ENCODE results near the gene TXNDC12.
A peak's percentile ranks its signal among the peaks of the same experiment; 100 is the strongest.

TXNDC12 gene

DNA sequence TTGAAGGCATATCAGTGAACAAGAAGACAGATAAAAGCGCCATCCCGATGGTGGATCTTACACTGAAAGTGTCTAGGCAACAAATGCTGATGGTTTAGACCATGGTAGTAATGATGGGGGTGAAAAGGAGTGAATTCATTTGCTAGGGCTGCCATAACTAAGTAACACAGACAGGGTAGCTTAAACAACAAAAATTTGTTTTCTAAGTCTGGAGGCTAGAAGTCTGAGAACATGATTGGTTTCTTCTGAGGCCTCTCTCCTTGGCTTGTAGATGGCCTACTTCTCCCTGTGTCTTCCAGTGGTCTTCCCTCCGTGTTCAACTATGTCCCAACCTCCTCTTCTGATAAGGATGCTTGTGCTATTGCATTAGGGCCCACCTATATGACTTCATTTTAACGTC, 51.1 kb downstream of the TXNDC12 start:
- TF ChIP-seq HDGF (IDR thresholded peaks at IDR 0.05; ENCODE audit: borderline replicate concordance): no peak
- TF ChIP-seq SUZ12 (IDR thresholded peaks at IDR 0.05): no peak
- TF ChIP-seq ZNF384 (IDR thresholded peaks at IDR 0.05): no peak
- no peak for TF ChIP-seq FOXK2 (IDR thresholded peaks at IDR 0.05)
- no peak for TF ChIP-seq FOXA1 (IDR thresholded peaks at IDR 0.05)
- TF ChIP-seq NFRKB (IDR thresholded peaks at IDR 0.05): no peak
- no peak for TF ChIP-seq ELF4 (IDR thresholded peaks at IDR 0.05)
- no peak for TF ChIP-seq SP1 (IDR thresholded peaks at IDR 0.05)
- no peak for TF ChIP-seq BHLHE40 (IDR thresholded peaks at IDR 0.05; ENCODE audit: borderline replicate concordance)
- TF ChIP-seq LEF1 (IDR thresholded peaks at IDR 0.05; ENCODE audit: borderline replicate concordance): no peak
- CTCF ChIA-PET: interaction anchor here (0.7 kb wide), 1 partner anchor 382 kb away, joined by 3 read pairs; no protein-coding TSS in a partner anchor
- POLR2A ChIA-PET: no interaction called here
- DNase-seq (ENCODE audit: extremely low spot score): no peak

DNA sequence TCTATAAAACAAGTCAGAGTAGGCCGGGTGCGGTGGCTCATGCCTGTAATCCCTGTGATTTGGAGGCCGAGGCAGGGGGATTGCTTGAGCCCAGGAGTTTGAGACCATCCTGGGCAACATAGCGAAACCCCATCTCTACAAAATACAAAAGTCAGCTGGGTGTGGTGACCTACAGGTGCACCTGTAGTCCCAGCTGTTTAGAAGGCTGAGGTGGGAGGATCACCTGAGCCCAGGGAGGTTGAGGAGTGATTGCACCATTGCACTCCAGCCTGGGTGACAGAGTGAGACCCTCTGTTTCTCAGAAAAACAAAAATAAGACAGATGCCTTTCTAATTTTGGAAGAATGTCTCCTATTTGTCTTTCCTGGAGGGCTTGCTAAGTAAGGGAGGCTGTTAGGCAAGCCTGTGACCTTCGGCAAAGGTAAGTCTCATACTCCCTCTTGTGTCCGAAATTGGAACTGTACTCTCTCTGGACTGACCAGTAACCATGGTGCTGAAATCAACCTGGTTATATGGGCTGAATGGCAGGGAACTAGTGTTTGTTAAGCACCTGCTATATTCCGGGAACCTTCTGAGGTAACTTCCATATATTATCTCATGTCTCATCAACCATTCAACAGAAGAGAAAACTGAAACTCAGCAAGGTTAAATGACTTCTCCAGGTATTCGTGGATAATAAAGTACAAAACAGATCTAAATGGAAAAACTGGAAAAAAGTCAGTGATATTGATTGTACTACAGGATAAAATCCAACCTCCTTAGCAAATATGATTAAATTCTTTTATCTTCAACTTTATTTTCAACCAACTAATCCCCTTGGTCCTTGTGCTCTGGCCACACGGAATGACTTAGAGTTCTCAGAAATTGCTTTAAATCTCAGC, 52.7 kb downstream of the TXNDC12 start:
- peak; percentile 83 for DNase-seq (ENCODE audit: extremely low spot score)
- CTCF ChIA-PET: interaction anchor here (1.0 kb wide), 1 partner anchor 105 kb away, joined by 6 read pairs; no protein-coding TSS in a partner anchor
- POLR2A ChIA-PET: no interaction called here
- no peak for TF ChIP-seq FOXA1 (IDR thresholded peaks at IDR 0.05)
- no peak for TF ChIP-seq NFRKB (IDR thresholded peaks at IDR 0.05)
- TF ChIP-seq CTBP1 (IDR thresholded peaks at IDR 0.05; ENCODE audit: borderline replicate concordance): no peak
- TF ChIP-seq SUZ12 (IDR thresholded peaks at IDR 0.05): no peak
- TF ChIP-seq, protein P1, sequence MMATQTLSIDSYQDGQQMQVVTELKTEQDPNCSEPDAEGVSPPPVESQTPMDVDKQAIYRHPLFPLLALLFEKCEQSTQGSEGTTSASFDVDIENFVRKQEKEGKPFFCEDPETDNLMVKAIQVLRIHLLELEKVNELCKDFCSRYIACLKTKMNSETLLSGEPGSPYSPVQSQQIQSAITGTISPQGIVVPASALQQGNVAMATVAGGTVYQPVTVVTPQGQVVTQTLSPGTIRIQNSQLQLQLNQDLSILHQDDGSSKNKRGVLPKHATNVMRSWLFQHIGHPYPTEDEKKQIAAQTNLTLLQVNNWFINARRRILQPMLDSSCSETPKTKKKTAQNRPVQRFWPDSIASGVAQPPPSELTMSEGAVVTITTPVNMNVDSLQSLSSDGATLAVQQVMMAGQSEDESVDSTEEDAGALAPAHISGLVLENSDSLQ (IDR thresholded peaks at IDR 0.05): no peak
- no peak for TF ChIP-seq HDGF (IDR thresholded peaks at IDR 0.05; ENCODE audit: borderline replicate concordance)
- no peak for TF ChIP-seq SP1 (IDR thresholded peaks at IDR 0.05)
- TF ChIP-seq L3MBTL2 (conservative IDR thresholded peaks at IDR 0.05): no peak
- TF ChIP-seq BHLHE40 (IDR thresholded peaks at IDR 0.05; ENCODE audit: borderline replicate concordance): no peak
- no peak for TF ChIP-seq ELF4 (IDR thresholded peaks at IDR 0.05)
- no peak for TF ChIP-seq ZNF384 (IDR thresholded peaks at IDR 0.05)
- no peak for TF ChIP-seq FOXK2 (IDR thresholded peaks at IDR 0.05)
- TF ChIP-seq LEF1 (IDR thresholded peaks at IDR 0.05; ENCODE audit: borderline replicate concordance): no peak

DNA sequence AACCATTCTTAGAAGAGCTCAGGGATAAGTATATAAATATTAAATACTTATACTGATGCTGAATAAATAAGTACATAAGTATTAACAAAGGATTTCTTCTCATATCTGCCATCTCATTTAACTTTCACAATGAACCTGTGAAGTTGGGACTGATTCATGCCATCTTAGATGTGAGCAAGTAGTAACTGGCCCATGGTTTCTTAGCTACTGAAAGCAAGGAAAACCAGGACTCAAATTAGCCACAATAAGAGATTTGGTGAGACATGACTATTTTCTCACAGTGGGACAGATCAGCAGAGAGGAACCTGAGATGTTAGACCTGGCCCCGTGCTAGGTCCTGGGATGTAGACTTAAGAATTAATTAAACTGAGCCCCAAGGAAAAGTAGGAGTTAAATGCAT, 56.3 kb downstream of the TXNDC12 start:
- TF ChIP-seq FOXK2 (IDR thresholded peaks at IDR 0.05): no peak
- TF ChIP-seq SP1 (IDR thresholded peaks at IDR 0.05): no peak
- TF ChIP-seq LEF1 (IDR thresholded peaks at IDR 0.05; ENCODE audit: borderline replicate concordance): no peak
- TF ChIP-seq, protein P1 (IDR thresholded peaks at IDR 0.05): no peak
- no peak for TF ChIP-seq ARNT (IDR thresholded peaks at IDR 0.05)
- no peak for TF ChIP-seq L3MBTL2 (conservative IDR thresholded peaks at IDR 0.05)
- TF ChIP-seq TARDBP (IDR thresholded peaks at IDR 0.05): no peak
- no peak for TF ChIP-seq CTBP1 (IDR thresholded peaks at IDR 0.05; ENCODE audit: borderline replicate concordance)
- no peak for TF ChIP-seq ZNF384 (IDR thresholded peaks at IDR 0.05)
- TF ChIP-seq NFRKB (IDR thresholded peaks at IDR 0.05): no peak
- no peak for TF ChIP-seq SUZ12 (IDR thresholded peaks at IDR 0.05)
- no peak for TF ChIP-seq ELF4 (IDR thresholded peaks at IDR 0.05)
- TF ChIP-seq FOXA1 (IDR thresholded peaks at IDR 0.05): no peak
- no peak for TF ChIP-seq FOXM1 (IDR thresholded peaks at IDR 0.05; ENCODE audit: borderline replicate concordance)
- TF ChIP-seq BHLHE40 (IDR thresholded peaks at IDR 0.05; ENCODE audit: borderline replicate concordance): no peak
- TF ChIP-seq HDGF (IDR thresholded peaks at IDR 0.05; ENCODE audit: borderline replicate concordance): no peak
- POLR2A ChIA-PET: no interaction called here
- CTCF ChIA-PET: interaction anchor here (1.6 kb wide), 1 partner anchor 102 kb away, joined by 7 read pairs; no protein-coding TSS in a partner anchor
- no peak for DNase-seq (ENCODE audit: extremely low spot score)

DNA sequence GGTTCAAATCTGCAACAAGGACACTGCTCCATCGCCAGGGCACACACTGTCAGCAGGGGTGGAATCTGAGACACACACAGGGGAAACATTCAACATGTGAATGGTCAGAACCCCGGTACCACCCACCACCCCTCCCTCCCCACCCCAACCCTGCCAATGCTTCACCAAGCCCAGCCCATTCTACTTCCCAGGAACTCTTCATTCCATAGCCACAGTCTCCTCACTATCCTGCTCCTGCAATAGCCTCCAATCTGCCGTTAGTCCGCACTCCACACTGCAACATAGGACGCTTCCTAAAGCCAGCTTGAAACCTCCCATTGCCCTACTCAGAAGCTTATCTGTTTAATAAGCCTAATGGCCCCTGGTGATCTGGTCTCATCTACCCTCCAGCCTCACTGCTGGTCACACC, 57.0 kb downstream of the TXNDC12 start:
- DNase-seq (ENCODE audit: extremely low spot score): no peak
- TF ChIP-seq SUZ12 (IDR thresholded peaks at IDR 0.05) (no peak), FOXM1 (IDR thresholded peaks at IDR 0.05; ENCODE audit: borderline replicate concordance) (no peak), ELF4 (IDR thresholded peaks at IDR 0.05) (no peak), FOXK2 (IDR thresholded peaks at IDR 0.05) (no peak), HDGF (IDR thresholded peaks at IDR 0.05; ENCODE audit: borderline replicate concordance) (no peak), CTBP1 (IDR thresholded peaks at IDR 0.05; ENCODE audit: borderline replicate concordance) (no peak), NFRKB (IDR thresholded peaks at IDR 0.05) (no peak), SP1 (IDR thresholded peaks at IDR 0.05) (no peak), TARDBP (IDR thresholded peaks at IDR 0.05) (no peak)
- TF ChIP-seq, protein P1 (IDR thresholded peaks at IDR 0.05): no peak
- POLR2A ChIA-PET: no interaction called here
- CTCF ChIA-PET: no interaction called here

DNA sequence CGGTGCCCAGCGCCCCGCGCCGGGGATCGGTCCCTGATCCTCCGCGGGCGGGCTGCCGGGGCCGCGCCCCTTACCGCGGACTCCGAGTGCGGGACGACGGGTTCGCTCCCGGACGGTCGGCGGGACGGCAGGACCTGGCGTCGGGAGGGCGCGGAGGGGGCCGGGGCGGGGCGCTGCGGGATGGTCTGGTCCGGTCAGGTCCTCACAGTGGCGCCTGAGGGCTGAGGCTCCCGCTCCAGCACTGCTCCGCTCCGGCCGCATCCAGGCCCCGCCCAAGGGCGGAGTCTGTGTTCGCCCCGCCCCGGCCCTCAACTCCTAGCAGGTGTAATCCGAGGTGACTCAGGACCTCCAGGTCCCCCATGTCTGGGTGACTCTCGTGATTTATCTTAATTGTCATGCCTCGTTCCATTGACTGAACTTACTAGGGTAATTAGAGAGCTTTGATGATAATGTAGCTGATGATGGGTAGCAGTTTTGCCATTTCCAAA, 64.5 kb downstream of the TXNDC12 start, which contains the start of gene RAB3B:
TSS of gene RAB3B (minus strand) at position 223 of the 488 bp plus-strand sequence. CDS start 13,583 bp downstream, outside the sequence.
- POLR2A ChIA-PET: no interaction called here
- DNase-seq (ENCODE audit: extremely low spot score): peak; percentile 94
- CTCF ChIA-PET: no interaction called here
- no peak for TF ChIP-seq FOXM1 (IDR thresholded peaks at IDR 0.05; ENCODE audit: borderline replicate concordance)
- no peak for TF ChIP-seq FOXK2 (IDR thresholded peaks at IDR 0.05)
- no peak for TF ChIP-seq FOXA1 (IDR thresholded peaks at IDR 0.05)
- TF ChIP-seq BHLHE40 (IDR thresholded peaks at IDR 0.05; ENCODE audit: borderline replicate concordance): no peak
- TF ChIP-seq L3MBTL2 (conservative IDR thresholded peaks at IDR 0.05): no peak
- no peak for TF ChIP-seq CTBP1 (IDR thresholded peaks at IDR 0.05; ENCODE audit: borderline replicate concordance)
- TF ChIP-seq, protein P1 (IDR thresholded peaks at IDR 0.05): no peak
- no peak for TF ChIP-seq NFRKB (IDR thresholded peaks at IDR 0.05)
- TF ChIP-seq LEF1 (IDR thresholded peaks at IDR 0.05; ENCODE audit: borderline replicate concordance): no peak
- TF ChIP-seq SUZ12 (IDR thresholded peaks at IDR 0.05): no peak
- TF ChIP-seq SP1 (IDR thresholded peaks at IDR 0.05): no peak
- no peak for TF ChIP-seq HDGF (IDR thresholded peaks at IDR 0.05; ENCODE audit: borderline replicate concordance)
- no peak for TF ChIP-seq ZNF384 (IDR thresholded peaks at IDR 0.05)
- no peak for TF ChIP-seq TARDBP (IDR thresholded peaks at IDR 0.05)
- TF ChIP-seq ELF4 (IDR thresholded peaks at IDR 0.05): no peak
- TF ChIP-seq ARNT (IDR thresholded peaks at IDR 0.05): no peak

Measured in HEK293T (cell line).